Karpas-422 (cell line): ENCODE measurements around the gene ENTPD6. TPM values are rescaled to one million over a fixed set of nuclear protein-coding genes. Genes with fewer than 3 reads are reported as not detected.

ENCODE experiments used
- DNase-seq: peaks from one replicate; pipeline ENCODE4 v3.0.0-alpha.2; 2015
- H2AFZ ChIP-seq: fragments of 200-600 bp; sonication (generic); 2 replicates; pipeline ENCODE4 v1.6.1; 2014; ENCODE audit warnings: antibody characterized with exemption, low read length, mixed read lengths
- H3K27ac ChIP-seq: fragments of 200-600 bp; sonication (generic); 2 replicates; pipeline ENCODE4 v1.5.1; 2014; ENCODE audit warnings: mild to moderate bottlenecking, low read length, moderate library complexity
- H3K27me3 ChIP-seq: fragments of 200-600 bp; sonication (generic); 2 replicates; pipeline ENCODE4 v1.6.1; 2014; ENCODE audit warnings: low read length, mixed read lengths
- H3K36me3 ChIP-seq: fragments of 200-600 bp; sonication (generic); 2 replicates; pipeline ENCODE4 v1.6.1; 2014; ENCODE audit warnings: low read length, mixed read lengths; ENCODE audit not compliant: insufficient read depth
- H3K4me1 ChIP-seq: fragments of 200-600 bp; sonication (generic); 2 replicates; pipeline ENCODE4 v1.6.1; 2014; ENCODE audit warnings: mild to moderate bottlenecking, low read length, mixed read lengths
- H3K4me2 ChIP-seq: fragments of 200-600 bp; sonication (generic); 2 replicates; pipeline ENCODE4 v1.6.1; 2014; ENCODE audit warnings: low read length, low read depth, mild to moderate bottlenecking; ENCODE audit not compliant: poor library complexity, severe bottlenecking
- H3K4me3 ChIP-seq: fragments of 200-600 bp; sonication (generic); 2 replicates; pipeline ENCODE4 v1.5.1; 2014; ENCODE audit warnings: mild to moderate bottlenecking, antibody characterized with exemption, low read length, mixed read lengths
- H3K79me2 ChIP-seq: fragments of 200-600 bp; sonication (generic); 2 replicates; pipeline ENCODE4 v1.6.1; 2014; ENCODE audit warnings: mild to moderate bottlenecking, low read length, mixed read lengths
- H3K9ac ChIP-seq: fragments of 200-600 bp; sonication (generic); 2 replicates; pipeline ENCODE4 v1.6.0; 2014; ENCODE audit warnings: low read length
- H3K9me2 ChIP-seq: fragments of 200-600 bp; sonication (generic), shearing (Covaris generic); replicated peaks from 2 replicates; pipeline ENCODE4 v1.6.0; 2014; ENCODE audit warnings: mild to moderate bottlenecking, low read length, moderate library complexity; ENCODE audit not compliant: insufficient read depth
- H3K9me3 ChIP-seq: fragments of 300-700, 200-600 bp; sonication (generic); 2 replicates; pipeline ENCODE4 v1.6.1; 2014; ENCODE audit warnings: low read length, mixed read lengths
- H4K20me1 ChIP-seq: fragments of 200-600 bp; sonication (generic); 2 replicates; pipeline ENCODE4 v1.6.1; 2014; ENCODE audit warnings: mild to moderate bottlenecking, antibody characterized with exemption, low read length, low read depth; ENCODE audit not compliant: insufficient read depth
- total RNA-seq: library from RNA; depleted of rRNA; stranded (reverse); fragments of >200 nt; shearing (Covaris generic); gene quantifications from 2 replicates; pipeline ENCODE4 v1.2.3, GENCODE V29; 2014; ENCODE audit warnings: low replicate concordance; rRNA removed

ENTPD6 gene
- 100 and 125 TPM in 2 replicates for total RNA-seq

DNA sequence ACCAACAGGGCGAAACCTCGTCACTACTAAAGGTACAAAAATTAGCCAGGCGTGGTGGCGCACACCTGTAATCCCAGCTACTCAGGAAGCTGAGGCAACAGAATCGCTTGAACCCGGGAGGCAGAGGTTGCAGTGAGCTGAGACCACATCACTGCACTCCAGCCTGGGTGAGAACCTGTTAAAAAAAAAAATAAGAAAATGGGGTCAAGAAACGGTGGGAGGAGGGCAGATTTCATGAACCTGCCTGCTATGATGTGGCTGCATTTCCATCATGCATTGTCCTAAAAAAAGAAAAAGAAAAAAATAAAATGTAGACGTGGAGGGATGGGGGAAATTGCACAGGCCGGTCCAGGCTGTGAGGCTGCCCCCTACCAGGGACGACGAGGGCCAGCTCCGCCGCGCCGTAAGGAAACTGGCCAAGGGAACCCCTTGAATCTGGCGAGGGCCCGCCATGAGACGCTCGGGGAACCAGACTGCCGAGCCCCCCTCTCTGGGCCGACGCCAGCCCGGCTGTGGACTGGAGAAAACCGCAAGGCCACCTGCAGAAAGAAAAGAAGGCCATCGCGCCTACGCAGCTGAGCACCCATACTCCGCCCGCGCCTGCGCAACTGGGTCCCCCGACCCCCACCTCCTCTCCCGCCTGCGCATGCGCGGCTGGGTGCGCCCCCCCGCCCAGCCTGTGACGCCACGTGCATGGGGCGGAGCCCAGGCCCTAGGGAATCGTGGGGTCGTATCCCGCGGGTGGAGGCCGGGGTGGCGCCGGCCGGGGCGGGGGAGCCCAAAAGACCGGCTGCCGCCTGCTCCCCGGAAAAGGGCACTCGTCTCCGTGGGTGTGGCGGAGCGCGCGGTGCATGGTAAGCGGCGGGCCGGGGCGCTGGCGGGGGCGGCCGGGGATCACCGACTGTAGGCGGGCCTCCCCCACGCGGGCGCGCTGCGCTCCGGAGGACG is at the start of gene ENTPD6:
Gene ENTPD6, plus strand, starts transcription at position 699 of the 948 bp plus-strand sequence. CDS start 10,825 bp downstream, outside the sequence.
- H3K9me3 ChIP-seq = no peaks in the 10 kb centered on the region
- DNase-seq = peak; percentile 97

DNA sequence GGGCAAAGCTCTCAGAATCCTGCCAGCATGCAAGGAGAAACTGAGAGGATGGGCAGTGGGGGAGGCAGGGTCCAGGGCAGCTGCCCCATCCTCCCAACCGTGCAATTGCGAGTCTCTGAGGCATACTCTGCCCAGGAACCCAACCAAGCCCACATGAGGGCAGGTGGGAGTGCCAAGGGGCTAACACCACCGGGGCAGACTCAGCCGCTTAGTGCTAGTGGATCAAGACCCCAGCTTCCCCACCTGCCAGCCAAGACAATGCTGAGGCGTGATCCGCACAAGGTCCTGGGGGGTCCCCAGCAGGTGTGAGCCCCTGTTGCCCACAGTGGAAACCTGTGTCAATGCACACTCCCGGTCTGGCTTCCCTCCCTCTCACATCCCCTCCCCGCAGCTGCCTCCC is 48.5 kb upstream of the ENTPD6 start:
- H3K27me3 ChIP-seq = no peaks in the 10 kb centered on the region
- H3K79me2 ChIP-seq = no peaks in the 10 kb centered on the region
- no peaks in the 10 kb centered on the region for H4K20me1 ChIP-seq
- H3K4me2 ChIP-seq = no peak overlapping the region
- no peak overlapping the region for H3K27ac ChIP-seq
- DNase-seq = no peak
- no peak overlapping the region for H3K4me3 ChIP-seq
- no peak overlapping the region for H2AFZ ChIP-seq
- H3K36me3 ChIP-seq = no peaks in the 10 kb centered on the region
- no peaks in the 10 kb centered on the region for H3K9me3 ChIP-seq
- no peaks in the 10 kb centered on the region for H3K9me2 ChIP-seq
- no peak overlapping the region for H3K9ac ChIP-seq
- H3K4me1 ChIP-seq = no peaks in the 10 kb centered on the region

More for the DNA sequence above, at the start of gene ENTPD6:
- Histone ChIP-seq H4K20me1 (no peaks in the 10 kb centered on the region), H3K9me2 (no peaks in the 10 kb centered on the region), H3K9ac (peak within 1 kb of the TSS; percentile 90), H3K4me3 (peak within 1 kb of the TSS; percentile 98), H3K79me2 (peaks cover 42% of the 10 kb centered on the region), H3K27me3 (no peaks in the 10 kb centered on the region), H3K27ac (peak within 1 kb of the TSS; percentile 81), H3K4me1 (peaks cover 46% of the 10 kb centered on the region), H3K4me2 (peak within 1 kb of the TSS; percentile 75), H3K36me3 (peaks cover 7% of the 10 kb centered on the region; the same call in 1 of the 2 replicates), H2AFZ (peak within 1 kb of the TSS; percentile 75)

DNA sequence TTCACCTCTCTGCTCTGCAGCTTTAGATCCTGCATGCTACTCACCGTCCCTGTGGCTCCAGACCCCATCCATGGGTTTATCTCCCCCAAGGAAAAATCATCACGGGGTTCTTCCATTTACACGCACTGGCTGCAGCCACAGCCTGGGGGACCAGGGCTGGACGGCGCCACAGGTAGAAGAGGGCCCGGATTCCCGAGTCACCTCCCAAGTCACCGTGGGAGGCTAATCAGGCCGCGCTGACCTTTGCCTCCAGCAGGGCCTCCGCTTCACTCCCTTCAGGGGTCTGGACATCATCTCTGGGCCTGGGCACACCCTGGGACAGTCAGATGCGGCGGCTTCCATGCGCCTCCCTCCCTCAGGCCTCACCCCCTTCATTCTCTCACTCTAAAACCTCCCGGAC is 47.8 kb upstream of the ENTPD6 start:
- Histone ChIP-seq H3K27me3 (no peaks in the 10 kb centered on the region), H3K4me3 (no peak overlapping the region), H3K9me2 (no peaks in the 10 kb centered on the region), H3K4me1 (no peaks in the 10 kb centered on the region), H3K27ac (no peak overlapping the region), H3K9ac (no peak overlapping the region), H3K4me2 (no peak overlapping the region), H3K9me3 (no peaks in the 10 kb centered on the region), H4K20me1 (no peaks in the 10 kb centered on the region), H3K36me3 (no peaks in the 10 kb centered on the region), H2AFZ (no peak overlapping the region), H3K79me2 (no peaks in the 10 kb centered on the region)
- DNase-seq = no peak

DNA sequence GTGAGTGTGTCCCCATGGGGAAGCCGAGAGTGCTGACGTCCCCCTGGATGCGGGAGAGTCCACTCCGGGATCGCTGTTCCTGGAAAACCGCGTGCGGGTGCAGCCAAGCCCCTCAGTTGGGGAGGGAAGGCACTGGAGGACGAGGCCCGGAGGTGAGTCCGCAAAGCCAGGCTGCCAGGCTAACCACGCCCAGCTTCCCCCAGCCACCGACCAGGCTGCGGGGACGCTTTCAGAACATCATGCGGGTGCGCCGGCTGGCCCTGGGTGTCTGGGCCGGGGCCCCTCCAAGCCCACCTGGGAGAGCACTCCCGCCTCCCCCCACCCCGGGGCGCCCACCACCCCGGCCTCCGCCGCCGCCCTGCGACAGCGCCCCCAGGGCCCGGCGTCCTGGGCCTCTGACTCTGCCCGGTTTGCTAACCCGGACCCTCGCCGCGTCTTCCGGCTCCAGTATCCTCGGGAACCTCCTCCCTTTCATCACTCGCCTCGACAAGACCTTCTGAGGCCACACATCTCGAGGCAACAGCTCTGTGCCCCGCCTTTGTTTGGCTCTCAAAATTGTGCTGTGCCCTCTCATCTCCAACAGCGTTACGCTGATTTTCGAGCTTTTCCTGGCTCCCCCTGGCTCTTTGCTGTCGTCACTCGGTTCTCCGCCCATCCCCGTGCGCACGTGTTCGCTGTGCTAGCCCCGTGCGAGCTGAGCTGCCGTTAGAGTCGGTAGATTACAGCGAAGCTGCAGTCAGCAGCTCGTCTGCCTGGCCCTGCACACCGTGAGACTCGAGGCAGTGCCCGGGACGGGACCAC is 47.1 kb upstream of the ENTPD6 start:
- H3K4me2 ChIP-seq = no peak overlapping the region
- no peak overlapping the region for H3K9ac ChIP-seq
- H4K20me1 ChIP-seq = no peaks in the 10 kb centered on the region
- H3K4me1 ChIP-seq = no peaks in the 10 kb centered on the region
- H3K79me2 ChIP-seq = no peaks in the 10 kb centered on the region
- no peaks in the 10 kb centered on the region for H3K27me3 ChIP-seq
- no peak overlapping the region for H3K4me3 ChIP-seq
- H3K36me3 ChIP-seq = no peaks in the 10 kb centered on the region
- H3K9me2 ChIP-seq = no peaks in the 10 kb centered on the region
- no peak for DNase-seq
- no peak overlapping the region for H2AFZ ChIP-seq
- H3K9me3 ChIP-seq = no peaks in the 10 kb centered on the region
- no peak overlapping the region for H3K27ac ChIP-seq

DNA sequence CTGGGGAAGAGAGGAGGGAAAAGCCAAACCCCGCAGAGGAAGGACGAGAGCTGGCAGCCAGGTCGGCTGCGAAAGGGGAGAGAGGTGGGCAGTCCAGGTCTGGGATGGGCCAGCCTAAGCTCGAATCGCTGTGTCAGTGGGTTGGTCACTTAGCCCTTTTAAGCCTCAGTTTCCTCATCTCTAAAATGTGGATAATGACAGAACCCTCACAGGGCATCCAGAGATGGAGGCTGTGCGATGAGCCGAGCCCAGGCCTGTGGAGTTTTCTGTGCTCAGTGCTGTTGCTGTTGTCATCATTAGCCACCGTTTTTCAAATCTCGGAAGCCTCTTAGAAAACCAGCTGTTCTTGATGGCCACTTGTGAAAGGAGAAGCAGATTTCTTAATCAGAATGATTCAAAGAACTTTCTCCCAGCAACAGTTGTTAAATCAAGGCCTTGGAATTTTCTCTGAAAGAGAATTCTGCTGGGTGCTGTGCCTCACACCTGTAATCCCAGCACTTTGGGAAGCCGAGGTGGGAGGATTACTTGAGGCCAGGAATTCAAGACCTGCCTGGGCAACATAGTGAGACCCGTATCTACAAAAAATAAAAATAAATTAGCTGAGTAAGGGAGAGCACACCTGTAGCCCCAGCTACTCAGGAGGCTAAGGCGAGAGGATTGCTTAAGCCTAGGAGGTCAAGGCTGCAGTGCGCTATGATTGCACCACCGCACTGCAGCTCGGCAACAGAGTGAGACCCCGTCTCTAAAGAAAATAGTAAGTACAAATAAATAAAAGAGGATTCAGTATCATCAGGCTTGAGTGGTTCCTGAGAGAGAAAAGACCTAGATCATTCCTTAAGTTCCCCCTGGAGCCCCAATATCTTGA is 46.3 kb upstream of the ENTPD6 start:
- Histone ChIP-seq H3K36me3 (no peaks in the 10 kb centered on the region), H3K79me2 (no peaks in the 10 kb centered on the region), H2AFZ (no peak overlapping the region), H3K4me2 (no peak overlapping the region), H3K9me2 (no peaks in the 10 kb centered on the region), H4K20me1 (no peaks in the 10 kb centered on the region), H3K9me3 (no peaks in the 10 kb centered on the region), H3K27me3 (no peaks in the 10 kb centered on the region), H3K9ac (no peak overlapping the region), H3K4me3 (no peak overlapping the region), H3K4me1 (no peaks in the 10 kb centered on the region), H3K27ac (no peak overlapping the region)
- no peak for DNase-seq

DNA sequence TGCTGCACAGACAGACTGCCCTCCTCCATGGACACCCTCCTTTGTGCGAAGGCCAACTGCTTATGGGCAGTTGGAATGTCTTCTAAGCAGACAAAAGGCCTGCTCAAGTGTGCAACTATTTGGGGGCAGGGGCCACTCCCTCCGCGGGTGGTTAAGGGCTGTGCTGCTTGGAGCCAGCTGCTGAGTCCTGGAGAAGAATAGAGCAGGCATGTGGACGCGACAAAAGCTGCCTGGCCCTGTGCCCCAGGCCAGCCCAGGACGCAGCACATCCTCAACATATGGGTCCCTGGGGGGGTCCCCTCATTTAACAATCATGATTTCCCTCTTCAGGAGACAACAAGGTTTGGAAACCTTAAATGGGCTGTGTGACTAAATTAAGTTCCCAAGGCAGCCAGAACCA is 45.5 kb upstream of the ENTPD6 start:
- H3K27me3 ChIP-seq = no peaks in the 10 kb centered on the region
- H3K9me2 ChIP-seq = no peaks in the 10 kb centered on the region
- H3K79me2 ChIP-seq = no peaks in the 10 kb centered on the region
- no peak overlapping the region for H3K4me3 ChIP-seq
- no peaks in the 10 kb centered on the region for H3K9me3 ChIP-seq
- no peaks in the 10 kb centered on the region for H3K4me1 ChIP-seq
- no peak overlapping the region for H2AFZ ChIP-seq
- no peaks in the 10 kb centered on the region for H4K20me1 ChIP-seq
- no peaks in the 10 kb centered on the region for H3K36me3 ChIP-seq
- no peak for DNase-seq
- no peak overlapping the region for H3K4me2 ChIP-seq
- no peak overlapping the region for H3K9ac ChIP-seq
- H3K27ac ChIP-seq = no peak overlapping the region

DNA sequence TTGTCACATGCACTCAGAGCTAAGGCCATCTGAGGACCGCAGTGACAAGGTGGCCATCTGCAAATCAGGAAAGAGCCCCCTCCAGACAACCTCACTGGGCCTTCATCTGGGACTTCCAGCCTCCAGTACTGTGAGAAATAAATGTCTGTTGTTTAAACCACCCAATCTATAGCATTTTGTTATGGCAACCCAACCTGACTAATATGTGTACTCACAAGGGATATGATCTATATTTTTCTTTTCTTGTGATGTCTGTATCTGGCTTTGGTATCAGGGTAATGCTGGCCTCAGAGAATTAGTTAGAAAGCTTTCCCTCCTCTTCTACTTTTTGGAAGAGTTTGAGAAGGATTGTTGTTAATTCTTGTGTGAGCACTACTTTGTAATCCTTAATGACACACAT is 37.5 kb upstream of the ENTPD6 start:
- Histone ChIP-seq H3K27ac (no peak overlapping the region), H4K20me1 (no peaks in the 10 kb centered on the region), H3K9me3 (no peaks in the 10 kb centered on the region), H3K4me1 (peaks cover 24% of the 10 kb centered on the region), H3K36me3 (no peaks in the 10 kb centered on the region), H3K4me2 (no peak overlapping the region), H3K27me3 (no peaks in the 10 kb centered on the region), H2AFZ (no peak overlapping the region), H3K9ac (no peak overlapping the region), H3K4me3 (no peak overlapping the region), H3K79me2 (no peaks in the 10 kb centered on the region), H3K9me2 (no peaks in the 10 kb centered on the region)
- no peak for DNase-seq
